Dedifferentiated amniotic fluid mesenchymal stem cell (primary cell): ENCODE results near the gene C3orf80.
"Not testable (repeated sequence)": the region's sequence is repeated elsewhere in the genome, so short reads cannot be mapped to it uniquely, and the experiment has no call there.

Experiments used
- DNase-seq: peaks from one replicate; pipeline ENCODE4 v3.0.0-alpha.2; 2016; ENCODE audit errors: extremely low spot score

The C3orf80 gene

DNA sequence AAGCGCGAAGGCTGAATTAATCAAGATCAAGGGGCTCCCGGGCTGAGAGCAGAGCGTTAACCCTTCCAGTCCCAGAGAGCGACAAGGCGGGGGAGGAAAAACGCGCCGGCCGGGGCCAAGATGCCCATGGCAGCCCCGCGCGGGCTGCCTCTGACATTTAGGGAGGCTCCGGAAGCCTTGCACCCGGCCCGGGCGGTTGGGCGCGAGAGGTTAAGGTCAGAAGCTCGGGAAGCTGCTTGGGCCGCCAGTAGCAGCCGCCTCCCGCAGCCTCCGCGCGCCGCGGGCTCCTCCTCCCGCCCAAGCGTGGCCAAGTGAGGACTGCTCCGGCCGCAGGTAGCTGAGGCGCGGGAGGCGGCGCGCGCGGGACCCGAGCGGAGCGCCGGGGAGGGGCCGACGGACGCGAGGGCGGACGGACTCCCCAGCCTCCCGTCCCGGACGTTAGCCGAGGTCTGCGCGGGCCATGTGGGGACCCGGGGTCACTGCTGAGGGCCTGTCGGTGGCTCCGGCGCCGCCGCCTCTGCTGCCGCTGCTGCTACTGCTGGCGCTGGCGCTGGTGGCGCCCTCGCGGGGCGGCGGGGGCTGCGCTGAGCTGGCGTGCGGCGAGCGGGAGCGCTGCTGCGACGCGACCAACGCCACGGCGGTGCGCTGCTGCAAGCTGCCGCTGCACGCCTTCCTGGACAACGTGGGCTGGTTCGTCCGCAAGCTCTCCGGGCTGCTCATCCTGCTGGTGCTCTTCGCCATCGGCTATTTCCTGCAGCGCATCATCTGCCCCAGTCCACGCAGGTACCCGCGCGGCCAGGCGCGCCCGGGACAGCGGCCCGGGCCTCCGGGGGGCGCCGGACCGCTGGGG lies at the start of gene C3orf80:
Gene C3orf80, plus strand, starts transcription at position 247 of the 850 bp plus-strand sequence. Its CDS starts 214 bp downstream, at position 461.
- DNase-seq = no peak

DNA sequence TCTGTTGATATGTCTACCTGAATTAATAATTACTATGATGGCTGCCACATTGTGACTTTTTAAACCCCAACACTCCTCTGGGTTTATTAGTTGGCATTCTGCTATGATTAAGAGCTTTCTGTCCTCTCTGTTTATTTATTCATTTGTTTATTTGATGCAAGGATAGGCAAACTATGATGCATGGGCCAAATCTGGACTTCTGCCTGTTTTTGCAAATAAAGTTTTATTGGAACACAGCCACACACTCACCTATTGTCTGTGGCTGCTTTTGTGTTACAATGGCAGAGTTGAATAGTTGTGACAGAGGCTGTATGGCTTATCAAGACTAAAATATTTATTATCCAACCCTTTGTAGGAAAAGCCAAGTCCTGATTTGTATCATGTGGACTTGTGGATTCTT lies 48.3 kb upstream of the C3orf80 start:
- no peak for DNase-seq

DNA sequence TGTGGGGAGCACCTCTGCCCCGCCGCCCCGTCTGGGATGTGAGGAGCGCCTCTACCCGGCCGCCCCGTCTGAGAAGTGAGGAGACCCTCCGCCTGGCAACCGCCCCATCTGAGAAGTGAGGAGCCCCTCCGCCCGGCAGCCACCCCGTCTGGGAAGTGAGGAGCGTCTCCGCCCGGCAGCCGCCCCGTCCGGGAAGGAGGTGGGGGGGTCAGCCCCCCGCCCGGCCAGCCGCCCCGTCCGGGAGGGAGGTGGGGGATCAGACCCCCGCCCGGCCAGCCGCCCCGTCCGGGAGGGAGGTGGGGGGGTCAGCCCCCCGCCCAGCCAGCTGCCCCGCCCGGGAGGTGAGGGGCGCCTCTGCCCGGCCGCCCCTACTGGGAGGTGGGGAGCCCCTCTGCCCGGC lies 46.6 kb upstream of the C3orf80 start:
- DNase-seq = not testable (repeated sequence)

DNA sequence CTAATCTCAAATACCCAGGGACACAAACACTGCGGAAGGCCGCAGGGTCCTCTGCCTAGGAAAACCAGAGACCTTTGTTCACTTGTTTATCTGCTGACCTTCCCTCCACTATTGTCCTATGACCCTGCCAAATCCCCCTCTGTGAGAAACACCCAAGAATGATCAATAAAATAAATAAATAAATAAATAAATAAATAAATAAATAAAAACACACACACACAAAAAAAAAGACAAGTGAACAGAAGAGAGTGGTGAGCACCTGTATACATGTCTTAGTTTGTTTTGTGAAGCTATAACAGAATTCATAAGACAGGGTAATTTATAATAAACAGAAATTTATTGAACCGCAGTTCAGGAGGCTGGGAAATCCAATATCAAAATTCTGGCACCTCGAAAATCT lies 45.8 kb upstream of the C3orf80 start:
- not testable (repeated sequence) for DNase-seq

DNA sequence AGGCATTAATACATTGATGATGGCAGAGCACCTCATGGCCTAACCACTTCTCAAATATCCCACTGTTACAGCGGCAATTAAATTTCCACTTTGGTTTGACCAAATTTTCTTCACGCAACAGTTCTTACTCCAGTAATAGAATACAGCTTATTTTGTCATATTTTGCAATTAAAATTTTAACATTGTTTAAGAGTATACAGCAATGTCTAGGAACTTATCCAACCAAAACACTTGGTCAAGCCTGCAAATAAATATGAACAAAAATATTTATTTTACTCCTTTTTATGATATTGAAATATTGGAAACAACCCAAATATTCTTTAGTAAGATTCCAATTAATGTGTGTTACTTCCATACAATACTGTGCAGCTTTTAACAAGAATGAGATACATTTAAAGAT lies 45.3 kb upstream of the C3orf80 start:
- no peak for DNase-seq

DNA sequence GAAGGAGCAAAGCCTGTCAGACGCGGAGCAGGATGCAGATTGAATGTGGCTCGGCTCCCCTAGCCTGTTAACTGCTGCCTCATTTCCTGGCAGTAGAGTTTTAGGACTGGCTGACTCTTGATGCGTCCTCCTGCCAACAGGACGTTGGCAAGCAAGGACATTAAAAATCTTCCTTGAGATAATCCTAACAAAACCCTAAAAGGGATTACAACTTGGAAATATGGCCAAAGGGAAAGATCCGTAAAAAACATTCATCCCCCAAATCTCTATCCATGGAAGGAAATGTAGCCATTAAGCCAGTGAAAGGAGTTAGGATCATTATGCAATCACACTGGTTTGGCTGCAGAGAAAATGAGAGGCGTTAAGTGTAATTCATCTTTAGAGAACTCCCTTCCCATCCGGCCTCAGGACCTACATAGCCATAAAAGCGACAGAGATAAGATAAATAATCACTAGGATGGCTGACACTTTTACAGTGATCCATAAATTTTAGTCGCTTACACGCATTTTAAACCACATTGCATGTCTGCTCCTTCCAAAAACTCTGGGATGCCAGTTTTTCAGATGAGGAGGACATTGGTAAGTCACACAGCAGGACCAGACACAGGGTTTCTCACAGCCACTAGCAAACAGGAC lies 44.5 kb upstream of the C3orf80 start:
- no peak for DNase-seq

DNA sequence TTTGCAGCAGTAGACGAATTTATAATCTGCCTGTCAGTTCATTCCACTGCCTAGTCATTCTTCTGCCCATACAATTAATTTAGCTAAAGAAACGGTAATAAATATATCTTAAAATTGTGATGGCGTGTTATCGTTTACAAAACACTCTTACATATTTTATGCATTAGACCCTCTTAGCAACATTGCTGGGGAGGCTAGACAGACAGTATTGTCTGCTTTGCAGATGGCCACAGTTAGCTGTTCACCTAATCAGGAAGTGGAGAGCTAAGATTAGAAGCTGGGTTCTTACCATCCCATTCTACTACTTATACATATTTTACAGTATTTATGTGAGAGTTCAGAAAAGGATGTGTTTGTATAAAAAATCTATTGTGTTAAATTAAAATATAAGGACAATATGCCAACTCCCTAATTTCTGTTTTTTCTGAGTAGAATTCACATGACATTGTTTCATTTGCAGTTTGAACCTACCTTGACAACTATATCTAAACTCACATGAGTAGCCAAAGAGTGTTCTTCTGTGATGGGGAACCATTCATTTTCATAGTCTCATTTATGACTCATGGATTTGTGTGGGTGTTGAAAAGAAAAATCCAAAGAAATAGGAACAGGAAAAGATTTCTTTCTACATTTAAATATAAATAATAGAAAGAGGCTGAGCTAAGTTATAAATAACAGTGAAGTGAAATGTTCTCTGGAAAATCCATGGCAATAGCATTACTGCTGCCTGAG lies 41.7 kb upstream of the C3orf80 start:
- DNase-seq = peak; percentile 47

DNA sequence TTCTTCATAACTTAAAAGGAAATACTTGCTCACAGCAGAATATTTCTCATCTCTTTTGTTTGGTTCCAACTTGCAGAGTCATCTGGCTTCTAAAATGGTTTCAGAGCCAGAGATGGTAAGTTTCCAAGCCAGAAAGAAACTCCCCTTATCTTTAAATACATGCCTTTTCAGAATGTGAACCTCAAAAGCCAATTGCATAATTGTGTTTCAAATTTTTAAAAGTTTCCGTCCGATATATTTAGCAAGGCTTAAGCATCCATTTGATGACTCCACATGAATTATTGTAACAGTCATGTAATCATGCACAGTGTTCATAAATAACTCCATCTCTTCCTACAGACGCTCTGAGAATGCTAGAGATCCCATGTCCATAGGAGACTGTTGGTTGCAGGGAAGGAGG lies 40.6 kb upstream of the C3orf80 start:
- DNase-seq = peak; percentile 69

DNA sequence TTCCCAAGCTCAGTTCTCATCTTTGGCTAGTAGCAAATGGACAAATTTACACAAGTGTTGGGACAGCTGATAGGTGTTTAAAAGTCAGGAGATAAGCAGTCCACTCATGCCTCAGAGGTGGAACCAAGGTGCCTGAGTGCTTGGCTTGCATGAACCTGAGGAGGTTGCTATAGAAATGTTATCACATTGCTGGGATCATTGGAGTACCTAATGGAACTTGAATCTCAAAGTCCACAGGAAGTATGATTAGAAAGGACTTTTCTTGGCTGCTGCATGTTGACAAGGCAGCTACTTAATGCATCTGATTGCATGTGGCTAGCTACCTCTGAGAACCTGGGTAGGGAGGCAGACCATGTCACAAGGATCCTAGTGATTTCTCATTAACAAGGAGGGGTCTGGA lies 39.5 kb upstream of the C3orf80 start:
- no peak for DNase-seq

DNA sequence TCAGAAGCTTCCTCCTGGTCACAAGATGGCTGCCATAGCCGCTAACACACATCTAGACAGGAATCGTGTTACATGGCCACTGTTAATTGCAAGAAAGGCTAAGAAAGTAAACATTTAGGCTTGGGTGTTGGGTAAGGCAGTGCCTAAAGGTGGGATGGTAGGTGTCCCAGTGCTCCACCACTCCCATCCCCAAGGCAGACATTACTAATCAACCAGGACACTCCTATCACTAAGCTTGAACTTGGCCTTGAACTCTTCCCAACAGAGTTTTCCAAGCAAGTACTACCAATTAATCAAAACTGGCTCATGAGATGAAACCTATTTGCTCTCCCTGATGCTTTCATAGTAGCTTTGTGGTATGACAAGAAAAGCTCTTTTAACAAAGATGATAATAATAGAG lies 37.9 kb upstream of the C3orf80 start:
- DNase-seq = no peak

DNA sequence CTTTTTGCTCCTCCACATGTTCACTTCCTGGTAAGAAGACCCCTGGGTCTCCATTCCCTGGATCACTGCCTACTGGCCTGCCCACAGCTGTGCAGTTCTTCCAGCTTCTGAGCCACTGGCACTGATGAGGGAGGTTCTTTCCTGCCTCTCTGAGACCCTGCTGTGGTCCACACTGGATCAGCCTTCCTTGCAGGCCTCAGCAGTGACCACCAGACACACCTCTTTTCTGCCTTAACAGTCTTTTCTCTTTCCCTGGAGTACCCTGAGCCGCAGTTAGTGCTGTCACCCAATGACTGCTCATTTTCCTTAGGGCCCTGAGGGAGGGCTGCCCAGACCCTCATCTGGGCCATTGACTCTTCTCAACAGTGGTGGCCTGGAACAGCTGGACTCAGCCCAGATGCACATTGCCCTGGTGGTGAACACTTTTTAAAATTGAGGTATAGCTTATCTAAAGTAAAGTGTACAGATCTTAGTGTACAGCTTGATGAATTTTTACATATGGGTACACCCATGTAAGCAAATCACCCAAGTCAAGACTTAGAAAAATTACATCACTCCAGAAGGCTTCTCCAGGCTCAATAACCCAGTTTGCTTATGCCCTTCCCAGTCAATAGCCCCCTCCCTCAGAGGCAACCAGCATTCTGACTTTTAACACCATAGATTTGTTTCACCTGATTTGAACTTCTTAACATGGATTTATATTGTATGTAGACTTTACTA lies 32.8 kb upstream of the C3orf80 start:
- DNase-seq = no peak

DNA sequence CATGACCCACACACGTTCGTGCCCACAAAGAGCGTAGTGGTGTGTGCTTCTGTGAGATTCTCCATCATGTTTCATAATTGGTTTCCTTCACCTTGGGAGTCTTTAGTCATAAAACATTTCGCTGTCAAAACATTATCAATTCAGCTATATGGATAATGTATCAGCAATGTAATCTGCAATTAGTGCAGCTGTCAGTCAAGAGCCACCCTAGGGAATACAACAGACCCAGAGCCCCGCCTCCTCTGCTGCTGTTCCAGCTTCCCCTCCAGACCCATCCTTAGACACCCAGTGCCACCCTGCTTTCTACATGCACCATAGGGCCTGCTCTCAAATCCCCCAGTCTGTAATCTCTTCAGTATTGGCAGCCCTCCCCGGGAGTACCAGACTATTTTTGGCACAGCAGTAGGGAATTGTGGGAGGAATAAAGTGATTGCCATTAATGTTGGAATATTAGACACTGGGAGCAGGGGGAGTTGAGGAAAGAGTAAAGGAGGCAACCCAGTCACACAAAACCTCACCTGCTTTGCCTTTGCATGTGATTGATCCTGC lies 31.5 kb upstream of the C3orf80 start:
- no peak for DNase-seq

DNA sequence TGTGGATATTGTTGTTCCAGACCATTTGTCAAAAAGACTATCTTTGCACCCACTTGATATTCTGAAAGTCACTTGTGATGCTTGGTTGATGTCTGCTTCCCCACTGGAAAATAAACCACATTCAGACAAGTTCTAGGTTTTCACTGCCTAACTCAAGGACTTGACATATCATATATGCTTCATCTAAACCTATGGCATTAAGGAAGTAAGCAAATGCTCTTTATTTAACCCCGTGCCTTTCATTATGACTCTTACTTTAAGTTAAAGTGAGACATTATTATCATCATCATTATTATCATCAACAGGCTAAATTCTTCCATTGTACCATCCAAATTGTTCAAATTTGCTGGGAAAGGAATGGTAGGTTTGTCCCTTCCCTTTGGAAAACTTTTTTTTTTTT lies 30.8 kb upstream of the C3orf80 start:
- DNase-seq = no peak

DNA sequence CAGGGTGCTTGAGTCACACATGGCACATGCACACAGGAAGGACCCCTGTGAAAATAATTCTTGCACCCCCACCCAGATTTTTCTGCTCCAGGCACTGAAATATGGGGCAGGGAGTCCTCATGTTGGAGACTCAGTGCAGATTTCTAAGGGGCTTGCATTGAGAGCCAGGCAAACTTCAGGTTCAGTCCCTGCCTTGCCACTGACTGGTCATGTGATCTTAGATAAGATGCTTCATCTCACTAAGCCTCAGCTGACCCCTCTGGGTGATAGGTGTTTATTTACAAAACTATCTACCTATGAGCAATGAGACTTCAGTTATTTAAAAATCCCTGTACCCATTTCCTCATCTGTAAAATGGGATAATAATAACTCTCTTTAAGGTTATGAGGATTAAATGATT lies 30.1 kb upstream of the C3orf80 start:
- DNase-seq = no peak

DNA sequence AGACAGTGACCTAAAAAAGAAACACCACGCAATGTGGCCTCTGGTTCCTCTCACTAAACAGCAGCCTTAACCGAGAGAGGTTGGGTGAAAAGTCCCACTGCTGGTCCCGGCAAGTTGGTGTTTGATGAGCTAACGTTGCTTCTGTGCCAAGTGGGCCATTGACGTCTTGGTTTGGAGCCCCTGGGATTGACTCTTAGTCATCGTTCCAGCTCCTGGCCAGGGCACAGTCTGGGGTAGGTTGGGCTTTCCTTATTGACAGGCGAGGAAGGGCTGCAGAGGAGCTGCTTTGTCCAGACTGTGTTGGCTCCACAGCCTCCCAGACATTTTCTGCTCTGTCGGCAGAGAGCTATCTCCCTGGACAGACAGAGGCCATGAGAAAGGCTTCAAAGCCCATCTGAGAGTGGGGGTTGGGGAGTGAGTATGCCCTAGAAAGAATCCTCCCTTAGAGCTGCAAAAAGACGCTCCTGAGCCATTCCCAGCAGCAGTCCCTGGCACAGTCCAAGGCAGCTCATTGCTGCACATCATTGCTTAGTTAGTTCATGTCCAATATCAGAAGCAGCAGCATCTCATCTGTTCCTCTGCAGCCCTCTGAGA lies 28.6 kb upstream of the C3orf80 start:
- DNase-seq = no peak

DNA sequence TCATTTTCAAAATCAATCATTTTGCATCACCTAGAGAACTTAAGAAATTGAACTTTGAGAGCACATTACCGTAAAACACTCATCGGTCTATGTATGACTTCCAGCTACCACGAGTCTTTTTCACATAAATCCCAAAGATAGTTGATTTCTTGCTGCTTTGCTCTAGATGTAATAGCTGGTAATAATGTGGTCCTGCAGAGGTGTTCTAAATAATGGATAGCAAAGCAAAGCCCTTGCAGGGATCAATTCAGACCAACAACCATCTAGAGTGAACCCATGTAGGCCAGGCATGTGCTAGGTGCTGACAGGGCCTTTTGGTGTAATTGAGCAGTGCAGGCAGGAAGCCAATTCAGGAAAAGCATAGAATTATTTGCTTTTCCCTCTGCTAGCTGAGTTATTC lies 26.1 kb upstream of the C3orf80 start:
- no peak for DNase-seq

DNA sequence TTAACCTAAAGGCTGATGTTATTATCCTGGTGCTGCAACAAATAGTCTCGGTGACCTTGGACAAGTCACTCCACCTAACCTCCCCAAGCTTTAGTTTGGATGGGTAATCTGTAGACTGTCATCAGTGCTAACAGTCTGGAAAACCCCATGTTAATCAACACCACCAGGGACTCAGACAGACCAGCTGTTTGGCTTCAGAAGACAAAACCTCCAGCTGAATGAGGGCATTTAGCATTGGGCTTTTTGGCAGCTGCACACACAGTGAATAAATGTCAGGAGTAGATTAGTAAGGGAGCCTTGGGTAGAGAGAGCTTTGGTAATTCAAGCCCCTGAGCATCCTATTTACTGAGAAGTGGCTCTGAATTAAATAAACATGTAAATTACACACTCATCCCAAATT lies 24.9 kb upstream of the C3orf80 start:
- no peak for DNase-seq

DNA sequence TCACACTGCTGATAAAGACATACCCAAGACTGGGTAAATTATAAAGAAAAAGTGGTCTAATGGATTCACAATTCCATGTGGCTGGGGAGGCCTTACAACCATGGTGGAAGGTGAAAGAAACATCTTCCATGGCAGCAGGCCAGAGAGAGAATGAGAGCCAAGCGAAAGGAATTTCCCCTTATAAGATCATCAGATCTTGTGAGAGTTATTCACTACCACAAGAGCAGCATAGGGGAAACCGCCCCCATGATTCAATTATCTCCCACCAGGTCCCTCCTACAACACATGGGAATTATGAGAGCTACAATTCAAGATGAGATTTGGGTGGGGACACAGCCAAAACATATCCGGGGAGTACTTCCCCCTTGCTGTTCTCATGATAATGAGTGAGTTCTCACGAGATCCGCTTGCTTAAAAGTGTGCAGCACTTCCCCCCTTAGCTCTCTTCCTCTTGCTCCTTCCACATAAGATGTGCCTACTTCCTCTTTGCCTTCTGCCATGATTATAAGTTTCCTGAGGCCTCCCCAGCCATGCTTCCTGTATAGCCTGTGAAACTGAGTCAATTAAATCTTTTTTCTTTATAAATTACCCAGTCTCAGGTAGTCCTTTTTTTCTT lies 20.7 kb upstream of the C3orf80 start:
- DNase-seq = not testable (repeated sequence)

DNA sequence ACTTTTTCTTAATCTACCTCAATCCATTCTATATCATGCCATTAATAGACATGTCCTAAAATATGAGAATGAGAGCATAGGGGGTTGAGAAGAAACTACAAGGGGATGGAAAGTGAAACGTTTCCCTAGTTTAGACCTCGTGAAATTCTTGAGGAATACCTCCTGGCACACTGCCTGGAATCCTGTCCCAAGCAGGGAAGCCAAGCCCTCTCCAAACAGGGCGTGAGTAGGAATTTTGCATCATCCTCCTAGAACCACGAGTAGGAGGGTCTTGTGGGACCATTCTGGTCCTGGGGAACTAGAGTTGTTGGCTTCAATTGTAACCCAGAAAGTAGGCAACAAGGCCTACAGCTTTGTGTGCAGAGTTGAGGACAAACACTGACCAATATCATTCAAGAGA lies 19.6 kb upstream of the C3orf80 start:
- no peak for DNase-seq

DNA sequence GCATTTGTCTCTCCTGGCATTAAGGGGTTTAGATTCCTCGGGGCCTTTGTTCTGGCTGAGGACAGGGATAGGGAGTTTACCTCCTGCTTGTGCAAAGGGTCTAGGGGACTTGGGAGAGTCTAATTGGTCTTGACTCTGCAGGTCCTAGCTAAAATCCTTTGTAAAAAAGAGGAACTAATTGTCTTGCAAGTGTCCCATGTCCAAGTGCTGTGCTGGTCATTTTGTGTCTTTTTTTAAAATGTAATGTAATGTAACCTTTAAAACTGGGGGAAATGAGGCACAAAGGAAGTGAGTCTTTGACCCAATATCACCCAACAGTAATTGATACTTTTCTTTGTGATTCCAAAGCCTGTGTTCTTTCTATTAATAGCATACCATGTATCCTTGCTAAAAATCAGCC lies 14.9 kb upstream of the C3orf80 start:
- no peak for DNase-seq

DNA sequence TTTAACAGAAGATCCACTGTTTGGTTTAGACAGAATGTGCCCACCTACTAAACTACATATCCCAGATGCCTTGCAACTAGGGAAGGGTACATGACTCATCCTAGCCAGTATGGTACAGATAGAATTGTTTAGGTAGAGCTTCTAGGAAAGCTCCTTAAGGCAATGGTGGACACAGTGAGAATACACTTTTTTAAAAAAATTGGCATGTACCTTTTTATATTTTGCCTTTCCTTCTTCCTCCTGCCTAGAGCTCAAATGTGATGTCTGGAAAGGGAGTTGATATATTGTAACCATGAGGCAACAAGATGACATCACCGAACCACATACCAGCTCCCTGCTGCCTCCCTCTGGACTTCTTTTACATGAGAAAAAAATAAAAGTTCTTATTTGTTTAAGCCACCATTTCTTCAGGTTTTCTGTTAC lies 14.4 kb upstream of the C3orf80 start:
- DNase-seq = no peak
